Endothelial cell of umbilical vein (primary cell): Measurements from ENCODE around the gene METTL15. TPM values are rescaled to one million over a fixed set of nuclear protein-coding genes. Genes with fewer than 3 reads are reported as not detected.

ENCODE experiments used
- BruUV-seq: library from RNA; stranded (reverse); fragments of 400-500 nt; replicated peaks from 2 replicates; lab custom pipeline; 2021; lab: Mats Ljungman, UMichigan
- CTCF ChIA-PET: fragments of 300-600, 350-600 bp; sonication (Branson Sonifier 250); formaldehyde crosslinking; loops from one replicate; lab custom pipeline; 2021; ENCODE audit warnings: antibody characterized with exemption, inconsistent platforms; lab: Charles Lee
- POLR2A ChIA-PET: fragments of 300-600, 350-600 bp; sonication (Branson Sonifier 250); formaldehyde crosslinking; loops from one replicate; lab custom pipeline; 2021; ENCODE audit warnings: antibody characterized with exemption, inconsistent platforms; lab: Charles Lee
- DNase-seq: peaks from one replicate; pipeline ENCODE4 v3.0.0-alpha.2; 2011; ENCODE audit warnings: low read depth, low spot score
- FAIRE-seq: peaks from 2 replicates; lab custom pipeline; 2011; peaks lifted over from hg19 to GRCh38; lab: Jason Lieb, UNC
- H2AFZ ChIP-seq: 2 replicates; pipeline ENCODE4 v1.6.0; 2012; ENCODE audit warnings: low read depth, low read length, control low read depth, inconsistent platforms
- H3K27ac ChIP-seq: 2 replicates; pipeline ENCODE4 v1.5.1; 2011; ENCODE audit warnings: low read depth, mild to moderate bottlenecking, control low read depth, low read length, moderate library complexity; ENCODE audit not compliant: insufficient read depth
- H3K27me3 ChIP-seq, 2 experiments: 2 replicates each; pipeline versions ENCODE4 v1.6.0 to v1.6.1; 2011; ENCODE audit warnings: low read length in 2 of 2, mixed read lengths in 1 of 2; ENCODE audit not compliant: control insufficient read depth in 2 of 2, insufficient read depth in 2 of 2
- H3K36me3 ChIP-seq, 2 experiments: 2 replicates in 1 of 2; 3 replicates in 1 of 2; pipeline ENCODE4 v1.5.1; 2011; ENCODE audit warnings: low read length in 2 of 2, mild to moderate bottlenecking in 1 of 2, moderate library complexity in 1 of 2; ENCODE audit not compliant: control insufficient read depth in 2 of 2, insufficient read depth in 2 of 2; ENCODE audit errors: extremely low read depth in 1 of 2
- H3K4me1 ChIP-seq: 3 replicates; pipeline ENCODE4 v1.5.1; 2011; ENCODE audit warnings: mild to moderate bottlenecking, low read length; ENCODE audit not compliant: control insufficient read depth, insufficient read depth; ENCODE audit errors: extremely low read depth
- H3K4me2 ChIP-seq: 2 replicates; pipeline ENCODE4 v1.6.1; 2011; ENCODE audit warnings: low read length, control low read depth, mixed read lengths; ENCODE audit not compliant: insufficient read depth
- H3K4me3 ChIP-seq, 3 experiments: fragments of 200-600 bp in 1 of 3; sonication (generic), shearing (Covaris generic) in 1 of 3; replicated peaks in 1 of 3; 2 replicates each; pipeline ENCODE4 v1.5.1; 2011 to 2016; ENCODE audit warnings: control low read depth in 3 of 3, low read length in 3 of 3, mild to moderate bottlenecking in 2 of 3, inconsistent platforms in 1 of 3, low read depth in 1 of 3, moderate library complexity in 1 of 3; ENCODE audit not compliant: insufficient read depth in 1 of 3
- H3K79me2 ChIP-seq: 2 replicates; pipeline ENCODE4 v1.6.0; 2012; ENCODE audit warnings: low read length, inconsistent platforms; ENCODE audit not compliant: control insufficient read depth, insufficient read depth
- H3K9ac ChIP-seq: replicated peaks from 2 replicates; pipeline ENCODE3; 2011; ENCODE audit warnings: low read length, control low read depth; ENCODE audit not compliant: insufficient read depth; ENCODE audit errors: extremely low read depth
- H3K9me1 ChIP-seq: replicated peaks from 3 replicates; pipeline ENCODE4 v1.6.0; 2011; ENCODE audit warnings: mild to moderate bottlenecking, low read length; ENCODE audit not compliant: control insufficient read depth, insufficient read depth; ENCODE audit errors: extremely low read depth
- H3K9me3 ChIP-seq: replicated peaks from 2 replicates; pipeline ENCODE4 v1.5.1; 2012; ENCODE audit warnings: low read length, inconsistent platforms; ENCODE audit not compliant: control insufficient read depth, insufficient read depth
- H4K20me1 ChIP-seq: replicated peaks from 2 replicates; pipeline ENCODE3; 2011; ENCODE audit warnings: mild to moderate bottlenecking, low read length; ENCODE audit not compliant: control insufficient read depth, insufficient read depth; ENCODE audit errors: extremely low read depth
- CTCF ChIP-seq, 2 donors: IDR thresholded peaks; 1 replicate in 1 of 2; 2 replicates in 1 of 2; pipeline ENCODE4 v1.5.1; 2011; ENCODE audit warnings: low read length in 2 of 2, mild to moderate bottlenecking in 2 of 2, moderate library complexity in 2 of 2, control low read depth in 1 of 2, inconsistent platforms in 1 of 2, low read depth in 1 of 2; ENCODE audit not compliant: insufficient read depth in 1 of 2; ENCODE audit errors: extremely low read depth in 1 of 2
- EZH2 ChIP-seq: IDR thresholded peaks from 2 replicates; pipeline ENCODE4 v1.6.1; 2012; ENCODE audit warnings: borderline replicate concordance, low read depth, mild to moderate bottlenecking, moderate library complexity, low read length, inconsistent platforms; ENCODE audit not compliant: severe bottlenecking
- FOS ChIP-seq: IDR thresholded peaks from 2 replicates; pipeline ENCODE4 v1.6.1; 2011; ENCODE audit warnings: mild to moderate bottlenecking, low read length, moderate library complexity, borderline replicate concordance; ENCODE audit not compliant: insufficient read depth
- GATA2 ChIP-seq: IDR thresholded peaks from 2 replicates; pipeline ENCODE4 v1.7.0; 2011; ENCODE audit warnings: low read depth, mild to moderate bottlenecking, moderate library complexity, mixed read lengths, low read length; ENCODE audit not compliant: insufficient read length, insufficient read depth
- JUN ChIP-seq: IDR thresholded peaks from 2 replicates; pipeline ENCODE4 v1.6.1; 2011; ENCODE audit warnings: borderline replicate concordance, low read depth; ENCODE audit not compliant: insufficient read length, insufficient read depth
- MAX ChIP-seq: IDR thresholded peaks from 2 replicates; pipeline ENCODE4 v1.6.1; 2011; ENCODE audit not compliant: insufficient read depth, insufficient read length
- MYC ChIP-seq: IDR thresholded peaks from one replicate; pipeline ENCODE4 v1.6.1; 2011; ENCODE audit warnings: mild to moderate bottlenecking, low read depth, low read length
- POLR2A ChIP-seq: IDR thresholded peaks from 2 replicates; pipeline ENCODE4 v1.6.1; 2012; ENCODE audit warnings: low read depth, mild to moderate bottlenecking, control low read depth, low read length
- POLR2AphosphoS5 ChIP-seq: IDR thresholded peaks from 2 replicates; pipeline ENCODE4 v1.6.1; 2012; ENCODE audit warnings: low read depth, mild to moderate bottlenecking, control low read depth, low read length, moderate library complexity; ENCODE audit not compliant: insufficient read depth
- dilution Hi-C: fragments of 300-500 bp; cut with MboI; formaldehyde crosslinking; loops from one replicate; pipeline ENCODE4 v1.15.0; 2019; ENCODE audit warnings: low sequenced_read_pairs; ENCODE audit not compliant: extremely low pct_ligation_motif_present
- intact Hi-C: fragments of 100-400 bp; cut with micrococcal nuclease; formaldehyde crosslinking; loops from one replicate; pipeline ENCODE4 v1.10.0; 2022
- polyA plus RNA-seq, 4 experiments: library from polyadenylated mRNA; depleted of rRNA in 3 of 4; stranded (reverse) in 3 of 4; unstranded in 1 of 4; fragments of >200 nt; gene quantifications; 2 replicates each; pipeline versions ENCODE4 v1.2.1 to v1.2.3, GENCODE V29; 2011 to 2012; ENCODE audit warnings: missing spikeins in 1 of 4
- total RNA-seq: library from RNA; stranded (reverse); gene quantifications from 2 replicates; pipeline ENCODE4 v1.2.3, GENCODE V29; 2021

The METTL15 gene
- total and polyA plus RNA-seq, 2 donors (not counting 3 experiments of a cell fraction or from before 2014, with no cell fraction given): 3.2 to 12.1 TPM

GRCh38 chr11:28089378-28089777 is 18.8 kb upstream of the METTL15 start:
- Histone ChIP-seq H3K27me3 (no peaks in the 10 kb centered on the region), H3K9me1 (no peaks in the 10 kb centered on the region), H3K9me3 (no peaks in the 10 kb centered on the region), H4K20me1 (no peaks in the 10 kb centered on the region), H3K4me1 (peaks cover 34% of the 10 kb centered on the region), H3K79me2 (peaks cover 9% of the 10 kb centered on the region), H3K36me3 (no peaks in the 10 kb centered on the region), H3K4me2 (peak overlapping the region; percentile 78), H3K27ac (peak overlapping the region; percentile 74), H3K4me3 (no peak overlapping the region), H2AFZ (peak overlapping the region; percentile 4), H3K9ac (no peak overlapping the region)
- CTCF ChIA-PET: interaction anchor here (0.6 to 2.3 kb wide), 15 partner anchors 9 to 440 kb away, joined by 3 to 13 read pairs (median 3); partner anchors contain the start of genes KIF18A and METTL15
- FAIRE-seq (no peak), DNase-seq (no peak)
- BruUV-seq: no TSS peak
- TF ChIP-seq MAX: no peak
- dilution Hi-C loops (no loop called here), intact Hi-C loops (no loop called here)
- POLR2A ChIA-PET: no interaction called here

- peak; percentile 50 for DNase-seq
- H3K9ac ChIP-seq: peak overlapping the region; percentile 42
- H3K36me3 ChIP-seq: no peaks in the 10 kb centered on the region
Measured at GRCh38 chr11:28090052-28090749, 18.0 kb upstream of the METTL15 start.

More at GRCh38 chr11:28090052-28090749, 18.0 kb upstream of the METTL15 start:
- FAIRE-seq: no peak
- Histone ChIP-seq H3K4me3 (no peak overlapping the region), H4K20me1 (no peaks in the 10 kb centered on the region), H3K4me2 (peak overlapping the region; percentile 78), H3K4me1 (peaks cover 34% of the 10 kb centered on the region), H3K27me3 (no peaks in the 10 kb centered on the region), H3K27ac (peak overlapping the region; percentile 74), H3K79me2 (peaks cover 15% of the 10 kb centered on the region), H3K9me3 (no peaks in the 10 kb centered on the region), H3K9me1 (no peaks in the 10 kb centered on the region), H2AFZ (no peak overlapping the region)
- TF ChIP-seq FOS: peak; percentile 72
- TF ChIP-seq CTCF (IDR thresholded peaks at IDR 0.05; ENCODE audit: extremely low read depth in 1 of 2, insufficient read depth in 1 of 2, low read depth in 1 of 2, low read length in 2 of 2): no peak
- no peak for TF ChIP-seq EZH2
- no peak for TF ChIP-seq MAX
- no peak for TF ChIP-seq POLR2A
- TF ChIP-seq POLR2AphosphoS5: no peak
- peak; percentile 40 for TF ChIP-seq JUN
- TF ChIP-seq MYC: no peak
- TF ChIP-seq GATA2: peak; percentile 65
- CTCF ChIA-PET: interaction anchor here (0.6 to 2.3 kb wide), 15 partner anchors 8 to 1239 kb away, joined by 3 to 13 read pairs (median 3); partner anchors contain the start of genes KIF18A and METTL15
- intact Hi-C loops (loop anchor here (2.0 kb wide), 1 partner anchor 19 kb away; the partner anchor contains the start of genes KIF18A and METTL15), dilution Hi-C loops (no loop called here)
- POLR2A ChIA-PET: no interaction called here
- BruUV-seq: TSS peak; percentile 76
